ENCODE measurements around the gene IFNG-AS1.
A peak's percentile ranks its signal among the peaks of the same experiment; 100 is the strongest.

IFNG-AS1 gene

GRCh38 chr12:67989184-67989920 lies at the start of gene IFNG-AS1:
IFNG-AS1 (plus strand) TSS chr12:67989447.
- no peak for DNase-seq

GRCh38 chr12:67939611-67940010 lies 49.6 kb upstream of the IFNG-AS1 start:
- no peak for DNase-seq

- DNase-seq = no peak
Measured at GRCh38 chr12:67940780-67941243, 48.4 kb upstream of the IFNG-AS1 start.

- DNase-seq = no peak
Measured at GRCh38 chr12:67942724-67943123, 46.5 kb upstream of the IFNG-AS1 start.

DNA sequence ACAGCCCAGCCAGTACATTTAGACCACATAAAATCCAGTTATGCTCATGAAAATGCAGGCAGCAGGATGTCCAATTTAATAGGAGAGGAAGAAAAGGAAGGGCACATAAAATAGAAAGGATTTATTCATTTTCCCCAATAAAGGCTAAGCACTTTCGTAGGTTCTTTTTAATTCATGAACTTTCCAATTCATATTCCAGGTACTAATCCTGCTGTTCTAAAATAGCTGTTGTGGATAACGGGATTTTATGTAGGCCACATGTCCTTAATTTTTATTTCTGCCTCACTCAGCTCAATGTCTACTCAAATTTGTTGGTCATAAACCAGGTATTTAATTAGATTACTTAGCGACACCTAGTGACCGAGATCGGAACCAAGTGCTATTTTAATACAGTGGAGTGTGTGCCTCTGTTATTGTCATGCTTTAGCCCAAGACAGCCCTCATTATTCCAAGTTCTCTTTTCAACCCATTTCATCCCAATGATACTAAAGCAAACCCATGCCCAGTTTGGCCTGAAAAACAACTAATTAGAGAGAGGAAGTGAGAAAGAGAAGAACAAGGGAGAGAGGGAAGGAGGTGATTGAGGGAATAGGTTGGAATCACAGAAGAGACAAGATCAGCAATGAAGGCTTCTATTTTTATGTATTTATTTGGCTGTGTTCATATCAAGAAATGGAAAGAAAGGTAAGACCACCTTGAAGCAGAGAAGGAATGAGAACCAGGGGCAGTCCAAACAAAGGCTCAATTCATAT lies 45.9 kb upstream of the IFNG-AS1 start:
- DNase-seq = peak; percentile 67

DNA sequence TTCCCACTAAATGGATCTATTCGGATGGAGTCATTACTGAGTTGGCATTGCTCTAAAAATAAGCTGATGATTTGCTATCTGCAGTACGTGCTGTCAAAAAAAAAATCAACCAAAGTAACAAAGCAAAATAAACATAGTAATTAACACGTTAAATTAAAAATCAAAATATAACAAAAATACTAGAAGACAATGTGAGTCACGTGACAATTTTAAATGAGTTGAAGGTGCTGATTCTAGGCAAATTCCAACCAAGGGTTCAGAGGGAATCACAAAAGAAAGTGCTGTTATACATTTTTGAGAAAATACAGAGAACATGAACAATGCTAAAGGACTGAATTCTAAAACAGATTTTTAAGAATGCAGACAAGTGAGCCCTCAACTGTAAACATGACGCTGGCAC lies 45.2 kb upstream of the IFNG-AS1 start:
- DNase-seq = no peak

DNA sequence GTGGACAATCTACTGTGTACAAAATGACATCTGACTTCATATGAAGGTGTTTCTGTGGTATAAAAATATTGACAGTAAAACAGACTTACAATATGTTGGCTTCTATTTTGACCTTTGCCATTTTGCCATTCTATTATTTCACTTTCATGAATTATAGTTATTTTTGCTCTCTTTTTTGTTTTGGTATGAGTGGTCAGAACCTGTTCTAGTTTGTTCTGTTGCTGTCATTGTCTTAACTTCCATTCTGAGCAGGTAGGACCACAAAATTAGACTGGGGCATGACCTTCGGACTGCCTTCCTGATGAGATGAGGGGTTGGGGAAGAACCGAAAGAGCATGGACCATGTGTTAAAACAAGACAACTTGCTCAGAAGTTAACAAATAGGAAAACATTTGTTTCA lies 36.5 kb upstream of the IFNG-AS1 start:
- no peak for DNase-seq

DNA sequence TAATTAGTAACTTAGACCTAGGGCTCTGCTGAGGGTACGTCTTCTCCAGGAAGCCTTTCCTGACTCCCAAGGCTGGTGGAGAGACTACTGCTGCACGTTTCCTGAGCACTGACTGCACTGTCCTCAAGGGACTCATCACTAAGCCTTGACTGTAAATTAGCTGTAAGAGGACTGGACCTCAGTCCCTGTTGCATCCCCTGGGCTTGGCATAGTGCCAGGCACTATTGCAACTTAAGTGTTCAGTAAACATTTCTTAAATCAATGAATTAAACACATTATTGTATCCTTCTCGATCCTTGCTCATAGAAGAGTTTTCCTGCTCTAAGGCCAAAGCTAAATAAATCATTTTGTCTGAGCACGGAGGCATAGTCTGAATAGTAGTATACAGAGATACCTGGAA lies 31.9 kb upstream of the IFNG-AS1 start:
- DNase-seq = peak; percentile 63

DNA sequence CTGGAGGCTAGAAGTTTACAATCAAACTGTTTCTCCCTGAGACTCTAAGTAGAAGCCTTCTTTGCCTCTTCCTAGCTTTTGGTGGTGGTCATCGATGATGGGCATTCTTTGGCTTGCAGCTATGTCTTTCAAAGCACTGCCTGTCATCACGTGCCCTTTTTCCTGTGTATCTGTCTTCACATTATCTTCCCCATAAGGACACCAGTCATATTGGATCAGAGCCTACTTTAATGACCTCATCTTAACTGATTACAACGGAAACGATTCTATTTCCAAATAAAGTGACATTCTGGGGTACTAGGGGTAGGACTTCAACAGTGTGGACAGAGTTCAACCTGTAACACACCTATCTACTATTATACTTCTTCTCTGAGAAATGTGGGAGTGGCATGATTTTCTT lies 31.1 kb upstream of the IFNG-AS1 start:
- DNase-seq = no peak

GRCh38 chr12:67964456-67964855 lies 24.8 kb upstream of the IFNG-AS1 start:
- DNase-seq = no peak

- no peak for DNase-seq
Measured at GRCh38 chr12:67966560-67966959, 22.7 kb upstream of the IFNG-AS1 start.

- DNase-seq = no peak
Measured at GRCh38 chr12:67968321-67968720, 20.9 kb upstream of the IFNG-AS1 start.

DNA sequence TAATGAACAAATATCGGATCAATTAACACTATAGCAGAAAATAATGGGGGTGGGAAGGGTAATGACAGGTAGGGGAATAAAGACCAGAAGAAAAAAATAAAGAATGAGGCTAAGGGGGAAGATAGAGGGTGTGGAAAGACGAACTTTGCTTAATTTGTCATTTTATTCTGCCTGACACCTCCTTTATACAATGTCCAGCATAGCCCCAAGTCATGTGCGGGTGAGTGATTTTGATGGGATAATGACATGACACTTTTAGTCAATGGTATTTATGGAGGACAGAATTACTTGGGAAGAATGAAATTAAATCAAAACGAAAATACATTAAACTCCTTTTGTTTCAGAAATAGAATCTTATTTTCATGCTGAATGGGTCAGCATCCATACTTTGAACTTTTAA lies 20.5 kb upstream of the IFNG-AS1 start:
- no peak for DNase-seq

DNA sequence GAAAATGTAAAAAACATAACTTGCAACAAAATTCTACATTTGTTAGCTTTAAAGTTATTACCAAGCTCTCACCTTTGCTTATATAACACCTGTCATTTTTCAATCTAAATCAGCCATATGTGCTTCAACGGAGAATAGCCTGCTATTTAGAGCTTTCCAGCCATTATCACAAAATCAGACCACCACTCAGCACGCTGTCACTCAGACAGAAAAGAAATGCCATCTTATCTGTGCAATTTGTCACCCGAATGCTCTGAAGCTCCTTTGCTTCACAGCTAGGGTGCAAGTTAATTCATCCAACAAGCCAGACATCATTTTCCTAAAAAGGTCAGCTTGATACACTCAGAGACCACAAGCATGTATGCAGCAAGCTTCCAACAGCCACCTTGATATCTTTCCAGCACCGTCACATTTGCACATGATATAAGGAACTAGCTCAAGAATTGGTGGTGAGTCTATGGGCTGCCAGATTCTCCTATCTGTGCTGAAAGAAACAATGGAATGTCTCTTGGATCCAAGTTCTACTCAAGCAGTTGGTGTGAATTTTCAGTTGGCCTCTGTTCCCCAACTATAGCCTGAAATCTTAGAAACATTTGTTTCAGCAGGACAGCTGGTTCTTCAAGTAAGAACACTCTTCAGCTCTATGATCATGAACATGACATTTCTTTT lies 20.0 kb upstream of the IFNG-AS1 start:
- DNase-seq = no peak

DNA sequence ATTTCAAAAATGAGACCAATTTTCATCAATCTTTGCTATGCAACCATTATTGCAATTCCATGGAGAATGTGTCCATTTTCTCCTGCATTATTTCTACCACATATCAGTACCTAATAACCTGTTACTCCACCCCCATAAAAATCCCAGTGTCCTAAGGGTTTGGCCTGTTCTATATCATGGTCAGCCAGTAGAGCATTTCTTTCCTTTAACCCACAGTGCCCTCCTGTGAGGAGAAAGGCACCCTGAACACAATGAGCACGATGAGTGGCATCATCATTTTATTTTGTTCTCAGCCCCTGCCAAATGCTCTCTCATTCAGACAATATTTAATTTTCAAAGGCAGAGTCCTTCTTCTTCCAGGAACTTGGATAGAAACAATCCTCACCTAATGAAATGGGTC lies 11.6 kb upstream of the IFNG-AS1 start:
- no peak for DNase-seq

GRCh38 chr12:67980391-67980790 lies 8.9 kb upstream of the IFNG-AS1 start:
- DNase-seq = no peak

DNA sequence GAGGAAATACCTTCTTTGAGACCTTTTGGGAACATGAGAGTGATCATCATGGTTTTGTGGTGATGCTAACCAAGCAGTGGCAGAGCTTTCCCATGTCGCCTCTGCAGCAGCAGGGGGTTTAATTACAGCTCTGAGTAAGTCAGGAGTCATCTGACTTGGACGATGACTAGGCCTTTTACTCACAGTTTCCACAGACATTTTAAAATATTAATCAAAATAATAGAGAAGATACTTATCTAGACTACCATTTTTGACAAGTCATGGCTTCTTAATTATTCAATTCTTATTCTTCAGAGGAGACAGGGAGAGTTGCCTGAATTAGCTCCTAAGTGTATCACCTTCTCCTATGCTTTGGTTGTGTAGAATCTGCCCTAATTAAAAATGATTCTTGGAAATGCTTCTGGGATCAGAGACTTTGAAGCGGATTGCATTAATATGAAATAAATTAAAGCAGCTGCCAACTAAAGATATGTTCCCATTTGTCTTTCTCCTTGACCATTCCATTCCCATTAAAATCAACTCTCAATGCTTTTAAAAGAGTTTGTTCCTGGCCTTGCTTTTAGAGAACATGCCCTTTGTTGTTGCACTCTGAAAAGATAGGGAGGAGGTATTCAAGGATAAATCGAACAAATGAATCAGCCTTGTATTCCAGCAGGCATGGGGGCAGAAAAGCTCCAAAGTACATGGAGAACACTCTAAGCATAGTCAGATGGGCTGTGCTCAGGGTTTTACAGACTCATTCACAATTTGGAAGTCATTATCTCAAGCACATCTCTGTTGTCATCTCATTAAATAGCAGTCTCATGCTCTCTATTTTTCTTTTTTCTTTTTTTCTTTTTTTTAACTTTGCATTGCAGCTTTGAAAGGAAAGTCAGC lies 7.7 kb upstream of the IFNG-AS1 start:
- peak; percentile 70 for DNase-seq

- peak; percentile 70 for DNase-seq
Measured at GRCh38 chr12:67982164-67982563, 7.1 kb upstream of the IFNG-AS1 start.

GRCh38 chr12:67986632-67987031 lies 2.6 kb upstream of the IFNG-AS1 start:
- no peak for DNase-seq

DNA sequence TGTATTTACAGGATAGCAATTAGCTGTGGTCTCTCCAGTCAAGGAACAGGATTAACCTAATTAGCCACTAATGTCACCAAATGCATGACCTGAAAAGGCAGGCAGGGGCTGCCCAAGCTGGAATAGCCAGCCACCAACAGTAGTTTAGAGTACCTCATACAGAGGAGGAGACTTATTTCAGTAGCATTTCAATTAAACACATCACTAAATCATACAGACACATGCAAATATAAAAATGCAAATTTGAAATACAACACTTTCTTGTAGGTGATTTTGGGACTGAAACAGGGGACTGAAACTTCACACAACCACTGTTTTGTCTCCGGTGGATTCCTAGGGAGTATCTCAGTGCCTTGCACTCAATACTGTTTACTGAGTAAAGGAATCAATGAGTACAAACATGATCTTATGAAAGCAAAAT lies 636 bp upstream of the IFNG-AS1 start:
- DNase-seq = no peak

GRCh38 chr12:67991158-67991557 lies 1.9 kb downstream of the IFNG-AS1 start:
- DNase-seq = no peak

DNA sequence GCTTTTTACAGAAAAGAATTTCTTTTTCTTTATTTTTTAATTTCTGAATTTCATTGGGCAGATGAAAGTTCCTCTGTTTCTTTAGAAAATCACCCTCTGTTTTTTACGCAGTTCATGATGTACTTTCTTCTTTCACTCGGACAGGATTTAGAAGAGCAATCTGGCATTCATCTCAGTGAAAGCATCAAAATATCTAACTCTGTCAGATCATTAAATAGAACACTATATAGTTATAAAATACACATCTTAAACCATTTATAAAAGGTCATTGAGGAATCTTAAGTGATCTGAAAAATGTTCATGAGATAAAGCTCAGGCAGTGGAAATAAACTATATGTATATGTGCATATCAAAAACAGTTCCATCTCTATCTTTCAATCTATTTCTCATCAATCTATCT lies 3.9 kb downstream of the IFNG-AS1 start:
- DNase-seq = no peak

GRCh38 chr12:67994046-67994445 lies 4.8 kb downstream of the IFNG-AS1 start:
- no peak for DNase-seq
